Endothelial cell of umbilical vein (primary cell): ENCODE results near the gene KIF5C.

Experiments
- CTCF ChIP-seq, 2 donors: IDR thresholded peaks; 1 replicate in 1 of 2; 2 replicates in 1 of 2; pipeline ENCODE4 v1.5.1; 2011; ENCODE audit warnings: low read length in 2 of 2, mild to moderate bottlenecking in 2 of 2, moderate library complexity in 2 of 2, control low read depth in 1 of 2, inconsistent platforms in 1 of 2, low read depth in 1 of 2; ENCODE audit not compliant: insufficient read depth in 1 of 2; ENCODE audit errors: extremely low read depth in 1 of 2
- EZH2 ChIP-seq: IDR thresholded peaks from 2 replicates; pipeline ENCODE4 v1.6.1; 2012; ENCODE audit warnings: borderline replicate concordance, low read depth, mild to moderate bottlenecking, moderate library complexity, low read length, inconsistent platforms; ENCODE audit not compliant: severe bottlenecking
- GATA2 ChIP-seq: IDR thresholded peaks from 2 replicates; pipeline ENCODE4 v1.7.0; 2011; ENCODE audit warnings: low read depth, mild to moderate bottlenecking, moderate library complexity, mixed read lengths, low read length; ENCODE audit not compliant: insufficient read length, insufficient read depth
- JUN ChIP-seq: IDR thresholded peaks from 2 replicates; pipeline ENCODE4 v1.6.1; 2011; ENCODE audit warnings: borderline replicate concordance, low read depth; ENCODE audit not compliant: insufficient read length, insufficient read depth
- MAX ChIP-seq: IDR thresholded peaks from 2 replicates; pipeline ENCODE4 v1.6.1; 2011; ENCODE audit not compliant: insufficient read depth, insufficient read length
- POLR2A ChIP-seq: IDR thresholded peaks from 2 replicates; pipeline ENCODE4 v1.6.1; 2012; ENCODE audit warnings: low read depth, mild to moderate bottlenecking, control low read depth, low read length
- POLR2AphosphoS5 ChIP-seq: IDR thresholded peaks from 2 replicates; pipeline ENCODE4 v1.6.1; 2012; ENCODE audit warnings: low read depth, mild to moderate bottlenecking, control low read depth, low read length, moderate library complexity; ENCODE audit not compliant: insufficient read depth

DNA sequence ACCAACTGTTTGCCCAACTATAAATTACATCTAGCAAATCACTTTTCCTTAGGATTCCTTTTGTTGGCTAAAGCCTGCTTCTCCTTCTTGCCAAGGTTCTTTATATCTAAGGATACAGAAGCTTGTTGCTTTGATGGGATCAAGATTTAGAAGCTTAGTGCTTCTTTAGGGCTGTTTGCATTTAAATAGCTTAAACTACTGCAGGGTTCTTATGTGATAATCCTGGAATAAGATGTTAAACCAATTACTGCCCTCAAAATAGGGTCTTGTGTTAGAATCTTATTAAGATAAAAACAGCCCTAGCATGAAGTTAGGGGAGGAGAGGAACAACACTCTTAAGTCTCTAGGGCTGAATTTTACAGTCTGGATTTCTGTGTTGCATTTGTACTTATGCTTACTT lies 64.2 kb downstream of the KIF5C start:
- TF ChIP-seq POLR2A = no peak
- no peak for TF ChIP-seq EZH2
- no peak for TF ChIP-seq CTCF (IDR thresholded peaks at IDR 0.05; ENCODE audit: extremely low read depth in 1 of 2, insufficient read depth in 1 of 2, low read depth in 1 of 2, low read length in 2 of 2)
- no peak for TF ChIP-seq MAX
- no peak for TF ChIP-seq JUN
- no peak for TF ChIP-seq POLR2AphosphoS5
- TF ChIP-seq GATA2 = no peak
